Measurements from ENCODE around the gene ZFTA.
"Not testable (repeated sequence)": the region's sequence is repeated elsewhere in the genome, so short reads cannot be mapped to it uniquely, and the experiment has no call there.

Gene ZFTA

GRCh38 chr11:63768237-63769041, at the start of gene ZFTA:
Gene ZFTA (minus strand): TSS chr11:63768775. CDS start chr11:63768622, 153 bp downstream.
- DNase-seq: peak; percentile 91

- DNase-seq: no peak
Observed at GRCh38 chr11:63817758-63818498, 49.4 kb upstream of the ZFTA start.

- DNase-seq: no peak
Observed at GRCh38 chr11:63816732-63817131, 48.2 kb upstream of the ZFTA start.

- DNase-seq: no peak
Observed at GRCh38 chr11:63816166-63816565, 47.6 kb upstream of the ZFTA start.

GRCh38 chr11:63814383-63814736, 45.8 kb upstream of the ZFTA start:
- no peak for DNase-seq

- DNase-seq: peak; percentile 86
Observed at GRCh38 chr11:63813563-63814382, 45.2 kb upstream of the ZFTA start.

GRCh38 chr11:63813035-63813562, 44.5 kb upstream of the ZFTA start, which contains the start of gene SPINDOC:
Gene SPINDOC (plus strand): TSS chr11:63813456. CDS start chr11:63813687, 231 bp downstream.
- DNase-seq: peak; percentile 96

GRCh38 chr11:63811522-63811921, 42.9 kb upstream of the ZFTA start:
- peak; percentile 27 for DNase-seq

- DNase-seq: not testable (repeated sequence)
Observed at GRCh38 chr11:63810383-63810782, 41.8 kb upstream of the ZFTA start.

GRCh38 chr11:63805844-63806415, 37.4 kb upstream of the ZFTA start:
- no peak for DNase-seq

GRCh38 chr11:63804259-63804658, 35.7 kb upstream of the ZFTA start:
- DNase-seq: no peak

- peak; percentile 90 for DNase-seq
Observed at GRCh38 chr11:63802637-63803414, 34.3 kb upstream of the ZFTA start.

GRCh38 chr11:63800921-63801320, 32.3 kb upstream of the ZFTA start:
- no peak for DNase-seq

- DNase-seq: no peak
Observed at GRCh38 chr11:63795066-63795465, 26.5 kb upstream of the ZFTA start.

- no peak for DNase-seq
Observed at GRCh38 chr11:63793161-63793560, 24.6 kb upstream of the ZFTA start.

GRCh38 chr11:63791495-63792167, 23.1 kb upstream of the ZFTA start:
- peak; percentile 11 for DNase-seq

- DNase-seq: no peak
Observed at GRCh38 chr11:63785823-63786222, 17.2 kb upstream of the ZFTA start.

- peak; percentile 13 for DNase-seq
Observed at GRCh38 chr11:63783925-63784592, 15.5 kb upstream of the ZFTA start.

- no peak for DNase-seq
Observed at GRCh38 chr11:63782749-63783148, 14.2 kb upstream of the ZFTA start.

- DNase-seq: peak; percentile 54
Observed at GRCh38 chr11:63779039-63779438, 10.5 kb upstream of the ZFTA start.

GRCh38 chr11:63775191-63775590, 6.6 kb upstream of the ZFTA start:
- no peak for DNase-seq
